WI38 (cell line): ENCODE results near the gene ALPG.
"Not testable (repeated sequence)": the region's sequence is repeated elsewhere in the genome, so short reads cannot be mapped to it uniquely, and the experiment has no call there.

Experiments used
- H3K4me3 ChIP-seq: 2 replicates; pipeline ENCODE4 v1.5.1; 2011; ENCODE audit warnings: low read depth, mild to moderate bottlenecking, control low read depth, low read length
- CTCF ChIP-seq: IDR thresholded peaks from 2 replicates; pipeline ENCODE4 v1.5.1; 2012; ENCODE audit warnings: low read depth, mild to moderate bottlenecking, control low read depth, low read length

The ALPG gene

GRCh38 chr2:232400256-232401015 is 6.2 kb upstream of the ALPG start:
- H3K4me3 ChIP-seq, result no peak overlapping the region
- TF ChIP-seq CTCF, result no peak

- TF ChIP-seq CTCF, result no peak
- H3K4me3 ChIP-seq, result no peak overlapping the region
These were observed 4.1 kb upstream of the ALPG start for GRCh38 chr2:232402518-232402917.

GRCh38 chr2:232405943-232406510 is 617 bp upstream of the ALPG start:
- TF ChIP-seq CTCF, result no peak
- H3K4me3 ChIP-seq, result no peak overlapping the region

- not testable (repeated sequence) for H3K4me3 ChIP-seq
These were observed 945 bp downstream of the ALPG start for GRCh38 chr2:232407428-232408150.

GRCh38 chr2:232408269-232408668 is 1.6 kb downstream of the ALPG start:
- not testable (repeated sequence) for H3K4me3 ChIP-seq

- not testable (repeated sequence) for H3K4me3 ChIP-seq
These were observed 3.0 kb downstream of the ALPG start for GRCh38 chr2:232409617-232410016.

- H3K4me3 ChIP-seq, result no peak overlapping the region
- no peak for TF ChIP-seq CTCF
These were observed 3.7 kb downstream of the ALPG start for GRCh38 chr2:232410238-232410900.

- TF ChIP-seq CTCF, result no peak
- H3K4me3 ChIP-seq, result no peak overlapping the region
These were observed 5.4 kb downstream of the ALPG start for GRCh38 chr2:232411901-232412629.
